Pancreas (tissue), 10 donors: ENCODE measurements around the gene LRRC8D. TPM values are rescaled to one million over a fixed set of nuclear protein-coding genes. Genes with fewer than 3 reads are reported as not detected.

Experiments
- ATAC-seq, 4 donors: fragments of 200-7000 bp; cut with Tn5 transposase; one replicate each; pipeline versions ENCODE4 v1.8.0 to v1.9.1; 2020; ENCODE audit warnings: mild to moderate bottlenecking in 4 of 4, moderate library complexity in 4 of 4
- DNase-seq, 6 donors: peaks; one replicate each; pipeline ENCODE4 v3.0.0-alpha.2; 2020
- FAIRE-seq: peaks from 2 replicates; lab custom pipeline; 2012; peaks lifted over from hg19 to GRCh38; lab: Jason Lieb, UNC
- H3K27ac ChIP-seq, 4 donors: fragments of 200-600 bp; sonication (generic); 1 replicate in 3 of 4; 2 replicates in 1 of 4; pipeline versions ENCODE4 v1.5.0 to v1.8.0; 2020
- H3K27me3 ChIP-seq, 4 donors: fragments of 200-600 bp; one replicate each; pipeline ENCODE4 v1.8.0; 2021
- H3K36me3 ChIP-seq, 3 donors: fragments of 200-600 bp; sonication (generic) in 1 of 3; one replicate each; pipeline versions ENCODE4 v1.5.0 to v1.8.0; 2020 to 2021
- H3K4me1 ChIP-seq, 3 donors: fragments of 200-600 bp; one replicate each; pipeline ENCODE4 v1.8.0; 2021
- H3K4me3 ChIP-seq, 4 donors: fragments of 200-600 bp; sonication (generic) in 2 of 4; one replicate each; pipeline versions ENCODE4 v1.5.0 to v1.8.0; 2020 to 2021
- H3K9me3 ChIP-seq, 4 donors: fragments of 200-600 bp; one replicate each; pipeline ENCODE4 v1.8.0; 2021
- WGBS, 2 donors: extraction: QIAGEN DNeasy Blood & Tissue Kit; methylation state at CpG; one replicate each; pipeline ENCODE4 v1.1.7; 2013; 5-methylcytosine and 5-hydroxymethylcytosine counted together
- intact Hi-C, 3 donors: fragments of 100-400 bp; cut with DNase I; formaldehyde crosslinking; loops; one replicate each; pipeline versions ENCODE4 v1.11.1 to v1.14.2; 2022
- polyA plus RNA-seq, 2 donors: library from polyadenylated mRNA; stranded (reverse); fragments of 200-250 nt; gene quantifications; one replicate each; pipeline ENCODE4 v1.2.3, GENCODE V29; 2013
- total RNA-seq, 6 donors: library from RNA; stranded (reverse); fragmentation: NEBNext Ultra II Directional in 4 of 6; extraction: Animal tissue kit (Norgen Biotek cat#: 25700) in 4 of 6; gene quantifications; one replicate each; pipeline versions ENCODE4 v1.2.1 to v1.2.4, GENCODE V29; 2021 to 2023
- TF ChIP-seq, protein P1 (sequence below), 4 donors: fragments of 200-600 bp; sonication (generic) in 3 of 4; IDR thresholded peaks; one replicate each; pipeline versions ENCODE4 v1.5.0 to v1.8.0; 2021; ENCODE audit warnings: antibody characterized with exemption in 4 of 4
- donor health status: healthy with polysubstance abuse.
- donor health status: DM: no; HTN: no; CAD: no; lungs with moderate emphysema.
- donor health status: DM: no; HTN: no; CAD: no.
- donor health status: control.
- donor health status: control.
- donor health status: Bipolar disorder and iron deficiency.
- donor health status: DM: yes; HTN: yes; CAD: no.
- donor health status: DM: no; HTN: no; CAD: no.
- donor health status: DM: no; HTN: no; CAD: no.
- donor health status: DM: yes; HTN: yes; CAD: no.

Gene LRRC8D
- total and polyA plus RNA-seq, 8 donors: 3.8 to 27.1 (median 10.4) TPM

DNA sequence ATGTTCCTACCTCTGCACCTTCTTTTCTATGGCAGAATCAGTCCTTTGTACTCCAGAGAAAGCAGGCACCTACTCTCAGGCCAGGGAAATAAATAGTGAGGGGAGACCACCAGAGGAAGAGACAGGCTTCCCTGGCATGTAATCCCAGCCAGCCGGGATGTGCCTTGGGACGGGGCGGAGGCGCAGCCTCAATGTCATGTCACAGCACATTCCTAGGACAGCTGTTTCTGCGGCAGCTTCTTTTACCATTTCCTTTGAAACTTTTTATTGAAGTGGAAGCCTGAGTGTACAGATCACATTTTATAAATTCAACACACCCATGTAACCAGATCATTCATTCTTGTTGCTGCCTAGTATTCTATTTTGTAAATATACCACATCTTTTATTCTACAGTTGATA lies 106.2 kb downstream of the LRRC8D start:
- ATAC-seq (no peak), DNase-seq (no peak), FAIRE-seq (no peak)
- Histone ChIP-seq H3K4me3 (no peak overlapping the region), H3K9me3 (no peaks in the 10 kb centered on the region), H3K36me3 (no peaks in the 10 kb centered on the region), H3K27ac (no peak overlapping the region), H3K4me1 (no peaks in the 10 kb centered on the region), H3K27me3 (no peaks in the 10 kb centered on the region)
- intact Hi-C loops: no loop called here
- WGBS, 2 donors: 95% methylated on average over 5 of the region's 5 CpGs
- TF ChIP-seq, protein P1, sequence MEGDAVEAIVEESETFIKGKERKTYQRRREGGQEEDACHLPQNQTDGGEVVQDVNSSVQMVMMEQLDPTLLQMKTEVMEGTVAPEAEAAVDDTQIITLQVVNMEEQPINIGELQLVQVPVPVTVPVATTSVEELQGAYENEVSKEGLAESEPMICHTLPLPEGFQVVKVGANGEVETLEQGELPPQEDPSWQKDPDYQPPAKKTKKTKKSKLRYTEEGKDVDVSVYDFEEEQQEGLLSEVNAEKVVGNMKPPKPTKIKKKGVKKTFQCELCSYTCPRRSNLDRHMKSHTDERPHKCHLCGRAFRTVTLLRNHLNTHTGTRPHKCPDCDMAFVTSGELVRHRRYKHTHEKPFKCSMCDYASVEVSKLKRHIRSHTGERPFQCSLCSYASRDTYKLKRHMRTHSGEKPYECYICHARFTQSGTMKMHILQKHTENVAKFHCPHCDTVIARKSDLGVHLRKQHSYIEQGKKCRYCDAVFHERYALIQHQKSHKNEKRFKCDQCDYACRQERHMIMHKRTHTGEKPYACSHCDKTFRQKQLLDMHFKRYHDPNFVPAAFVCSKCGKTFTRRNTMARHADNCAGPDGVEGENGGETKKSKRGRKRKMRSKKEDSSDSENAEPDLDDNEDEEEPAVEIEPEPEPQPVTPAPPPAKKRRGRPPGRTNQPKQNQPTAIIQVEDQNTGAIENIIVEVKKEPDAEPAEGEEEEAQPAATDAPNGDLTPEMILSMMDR (IDR thresholded peaks at IDR 0.05): no peak

DNA sequence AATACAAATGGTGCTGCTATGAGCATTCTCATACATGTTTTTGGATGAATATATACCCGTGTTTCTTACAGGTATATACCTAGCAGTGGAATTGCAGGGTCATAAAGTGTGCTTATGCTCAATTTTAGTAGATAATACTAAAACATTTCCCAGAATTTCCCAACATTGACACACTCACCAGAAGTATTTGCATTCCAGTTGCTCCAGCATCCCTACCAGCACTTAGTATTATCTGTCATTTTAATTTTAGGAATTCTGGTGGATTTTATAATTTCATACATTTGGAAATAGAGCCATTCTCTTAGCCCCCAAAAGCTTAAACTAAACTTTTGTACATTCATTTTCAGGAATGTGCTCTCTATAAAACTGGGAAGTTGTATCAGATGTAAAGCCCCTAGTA lies 106.6 kb downstream of the LRRC8D start:
- intact Hi-C loops: no loop called here

DNA sequence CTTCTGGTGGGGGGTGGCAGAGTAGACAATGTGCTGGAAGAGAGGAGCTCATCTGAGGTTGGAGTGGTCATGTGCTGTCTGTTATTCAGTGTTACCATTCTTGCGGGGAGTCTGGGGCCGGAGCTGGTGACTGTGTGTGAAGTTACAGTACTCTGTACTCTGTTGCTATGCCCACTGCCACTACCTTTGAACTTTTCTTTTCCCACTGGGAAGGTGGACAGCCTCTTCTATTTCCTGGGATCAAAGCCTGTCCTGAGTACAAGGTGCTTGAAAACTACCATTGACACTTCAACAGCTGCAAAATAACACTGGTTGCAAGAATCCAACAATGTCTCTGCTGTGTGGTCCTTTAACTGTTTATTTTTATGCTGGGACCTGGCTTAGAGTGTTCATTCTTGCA lies 107.7 kb downstream of the LRRC8D start:
- Histone ChIP-seq H3K36me3 (peaks cover 0 to 5% (median 0%) of the 10 kb centered on the region in 3 donors), H3K4me1 (no peaks in the 10 kb centered on the region), H3K27me3 (no peaks in the 10 kb centered on the region), H3K9me3 (no peaks in the 10 kb centered on the region), H3K4me3 (no peak overlapping the region), H3K27ac (no peak overlapping the region)
- ATAC-seq (no peak), FAIRE-seq (no peak), DNase-seq (no peak)
- 100% methylated on average over 2 of the region's 2 CpGs for WGBS, 2 donors
- intact Hi-C loops: no loop called here
- TF ChIP-seq, protein P1 (IDR thresholded peaks at IDR 0.05): no peak

More for the DNA sequence above, 106.6 kb downstream of the LRRC8D start:
- H3K27me3 ChIP-seq: no peaks in the 10 kb centered on the region
- H3K9me3 ChIP-seq: no peaks in the 10 kb centered on the region
- TF ChIP-seq, protein P1 (IDR thresholded peaks at IDR 0.05): no peak
- WGBS, 2 donors: 92 to 97% methylated on average over 1 of the region's 1 CpG
- H3K36me3 ChIP-seq: no peaks in the 10 kb centered on the region
- H3K27ac ChIP-seq: no peak overlapping the region
- FAIRE-seq (no peak), ATAC-seq (no peak), DNase-seq (no peak)
- no peak overlapping the region for H3K4me3 ChIP-seq
- H3K4me1 ChIP-seq: no peaks in the 10 kb centered on the region

DNA sequence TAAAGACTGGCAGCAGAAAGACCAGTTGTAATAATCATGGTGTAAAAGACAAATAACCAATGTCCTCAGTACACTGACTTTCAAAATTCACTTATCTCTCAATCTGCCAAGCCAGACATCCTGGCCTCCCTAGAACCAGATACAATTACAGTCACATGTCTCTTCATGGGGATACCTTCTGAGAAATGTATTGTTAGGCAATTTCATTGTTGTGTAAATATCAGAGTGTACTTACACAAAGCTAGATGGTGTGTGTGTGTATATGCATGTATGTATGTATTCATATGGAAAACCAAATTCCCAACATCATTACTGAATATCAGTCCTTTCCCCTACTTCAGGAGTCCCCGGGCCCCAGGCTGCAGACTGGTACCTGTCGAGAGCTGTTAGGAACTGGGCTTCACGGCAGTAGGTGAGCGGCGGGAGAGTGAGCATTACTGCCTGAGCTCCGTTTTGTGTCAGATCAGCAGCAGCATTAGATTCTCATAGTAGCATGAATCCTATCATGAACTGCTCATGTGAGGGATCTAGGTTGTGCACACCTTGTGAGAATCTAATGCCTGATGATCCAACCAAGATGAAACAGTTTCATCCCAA lies 108.7 kb downstream of the LRRC8D start:
- no peak for DNase-seq
- Histone ChIP-seq H3K27me3 (no peaks in the 10 kb centered on the region), H3K27ac (no peak overlapping the region), H3K9me3 (no peaks in the 10 kb centered on the region), H3K36me3 (peaks cover 0 to 5% (median 0%) of the 10 kb centered on the region in 3 donors), H3K4me3 (no peak overlapping the region), H3K4me1 (no peaks in the 10 kb centered on the region)
- no peak for FAIRE-seq
- WGBS, 2 donors: 97 to 98% methylated on average over 6 of the region's 6 CpGs
- intact Hi-C loops: no loop called here
- TF ChIP-seq, protein P1 (IDR thresholded peaks at IDR 0.05): no peak
- ATAC-seq: no peak

DNA sequence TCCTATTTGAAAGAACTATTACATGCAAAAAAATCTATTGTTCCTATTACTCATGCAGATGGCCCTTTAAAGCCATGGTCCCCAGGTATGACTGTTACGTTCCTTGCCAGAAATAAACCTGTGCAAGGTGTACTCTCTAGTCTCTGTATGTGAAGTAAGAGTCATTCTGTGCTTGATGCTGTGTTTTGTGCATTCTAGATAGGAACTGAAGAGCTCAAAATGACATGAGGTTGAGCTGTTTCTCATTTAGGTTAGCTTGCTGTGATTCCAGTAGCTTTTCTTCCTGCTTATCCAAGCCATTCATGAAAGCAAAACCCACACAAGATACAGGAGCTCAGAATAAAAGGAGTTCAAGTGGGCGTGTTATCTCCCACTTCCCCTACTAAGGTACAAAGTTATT lies 109.7 kb downstream of the LRRC8D start:
- Histone ChIP-seq H3K9me3 (no peaks in the 10 kb centered on the region), H3K36me3 (peaks cover 0 to 5% (median 0%) of the 10 kb centered on the region in 3 donors), H3K27me3 (no peaks in the 10 kb centered on the region), H3K4me1 (no peaks in the 10 kb centered on the region), H3K4me3 (no peak overlapping the region), H3K27ac (no peak overlapping the region)
- no peak for ATAC-seq
- TF ChIP-seq, protein P1 (IDR thresholded peaks at IDR 0.05): no peak
- no peak for FAIRE-seq
- intact Hi-C loops: no loop called here
- DNase-seq: no peak
- 84 to 91% methylated on average over 2 of the region's 2 CpGs for WGBS, 2 donors
